H1 (cell line): ENCODE results near the gene ERC1. TPM values are rescaled to one million over a fixed set of nuclear protein-coding genes. Genes with fewer than 3 reads are reported as not detected.

ENCODE experiments used
- CTCF ChIA-PET: fragments of 300-600 bp; sonication (Branson Sonifier 250); formaldehyde crosslinking; loops from one replicate; lab custom pipeline; 2021; ENCODE audit not compliant: partially characterized antibody; lab: Charles Lee
- POLR2A ChIA-PET: fragments of 300-600 bp; sonication (Branson Sonifier 250); formaldehyde crosslinking; loops from one replicate; lab custom pipeline; 2021; ENCODE audit warnings: inconsistent platforms; ENCODE audit not compliant: partially characterized antibody; lab: Charles Lee
- DNase-seq, 2 experiments: peaks; one replicate each; pipeline versions ENCODE4 v3.0.0 to v3.0.0-alpha.2; 2010 to 2022; ENCODE audit warnings: low spot score in 2 of 2, low read depth in 1 of 2, mixed read lengths in 1 of 2
- FAIRE-seq: peaks from 2 replicates; lab custom pipeline; 2011; peaks lifted over from hg19 to GRCh38; lab: Jason Lieb, UNC
- H2AFZ ChIP-seq: 2 replicates; pipeline ENCODE4 v1.8.1; 2012; ENCODE audit warnings: low read length, inconsistent platforms
- H2AK5ac ChIP-seq: 2 replicates; pipeline ENCODE4 v1.6.1; 2013; ENCODE audit warnings: low read depth, low read length
- H2BK120ac ChIP-seq: replicated peaks from 2 replicates; pipeline ENCODE3; 2013; ENCODE audit warnings: low read depth, low read length, inconsistent platforms
- H2BK12ac ChIP-seq: 2 replicates; pipeline ENCODE4 v1.6.1; 2013; ENCODE audit warnings: low read depth, low read length
- H2BK15ac ChIP-seq: 2 replicates; pipeline ENCODE4 v1.6.1; 2013; ENCODE audit warnings: low read length
- H2BK20ac ChIP-seq: 2 replicates; pipeline ENCODE4 v1.6.1; 2013; ENCODE audit warnings: low read length
- H2BK5ac ChIP-seq: 2 replicates; pipeline ENCODE4 v1.6.1; 2013; ENCODE audit warnings: low read depth, low read length
- H3K14ac ChIP-seq: 2 replicates; pipeline ENCODE4 v1.6.1; 2013; ENCODE audit warnings: inconsistent platforms; ENCODE audit not compliant: insufficient read length
- H3K18ac ChIP-seq: 2 replicates; pipeline ENCODE4 v1.6.1; 2013; ENCODE audit warnings: low read length; ENCODE audit errors: extremely low read depth
- H3K23ac ChIP-seq: 2 replicates; pipeline ENCODE4 v1.6.1; 2013; ENCODE audit warnings: inconsistent platforms; ENCODE audit not compliant: insufficient read length
- H3K23me2 ChIP-seq: 2 replicates; pipeline ENCODE4 v1.6.1; 2013; ENCODE audit warnings: low read depth, low read length
- H3K27ac ChIP-seq: 2 replicates; pipeline ENCODE4 v1.6.1; 2011; ENCODE audit warnings: low read depth, low read length, inconsistent platforms
- H3K27me3 ChIP-seq, 4 experiments: replicated peaks in 1 of 4; 1 replicate in 1 of 4; 2 replicates in 3 of 4; pipeline versions ENCODE4 v1.6.1 to v1.8.1; 2011 to 2013; ENCODE audit warnings: low read length in 3 of 4, mild to moderate bottlenecking in 3 of 4, inconsistent platforms in 2 of 4, mixed read lengths in 2 of 4, moderate library complexity in 1 of 4; ENCODE audit not compliant: control insufficient read depth in 3 of 4, insufficient read depth in 3 of 4; ENCODE audit errors: extremely low read depth in 1 of 4
- H3K36me3 ChIP-seq, 4 experiments: 2 replicates each; pipeline versions ENCODE4 v1.6.1 to v1.8.1; 2011 to 2013; ENCODE audit warnings: mild to moderate bottlenecking in 4 of 4, low read length in 3 of 4, moderate library complexity in 2 of 4, control low read depth in 1 of 4, inconsistent platforms in 1 of 4; ENCODE audit not compliant: insufficient read depth in 4 of 4, control insufficient read depth in 2 of 4
- H3K4ac ChIP-seq: replicated peaks from 2 replicates; pipeline ENCODE3; 2013; ENCODE audit warnings: low read length, low read depth, mixed read lengths, inconsistent platforms; ENCODE audit not compliant: insufficient read length
- H3K4me1 ChIP-seq, 4 experiments: replicated peaks in 1 of 4; 1 replicate in 1 of 4; 2 replicates in 3 of 4; pipeline versions ENCODE4 v1.6.1 to v1.8.1; 2011 to 2013; ENCODE audit warnings: low read length in 3 of 4, inconsistent platforms in 2 of 4, mixed read lengths in 1 of 4; ENCODE audit not compliant: insufficient read depth in 4 of 4, control insufficient read depth in 3 of 4
- H3K4me2 ChIP-seq, 2 experiments: 2 replicates each; pipeline versions ENCODE4 v1.6.1 to v1.8.1; 2011 to 2013; ENCODE audit warnings: low read depth in 2 of 2, low read length in 2 of 2, control low read depth in 1 of 2, inconsistent platforms in 1 of 2, mild to moderate bottlenecking in 1 of 2; ENCODE audit not compliant: insufficient read depth in 1 of 2
- H3K4me3 ChIP-seq, 4 experiments: fragments of 200-600, 300-600 bp in 1 of 4; sonication (generic), shearing (Covaris generic), sonication (Bioruptor Twin) in 1 of 4; 2 replicates each; pipeline versions ENCODE4 v1.5.1 to v1.8.1; 2011 to 2016; ENCODE audit warnings: low read length in 4 of 4, low read depth in 3 of 4, control low read depth in 2 of 4, inconsistent platforms in 2 of 4, mild to moderate bottlenecking in 2 of 4, mixed read lengths in 1 of 4, moderate library complexity in 1 of 4; ENCODE audit not compliant: insufficient read depth in 2 of 4; ENCODE audit errors: extremely low read depth in 1 of 4
- H3K56ac ChIP-seq: replicated peaks from 2 replicates; pipeline ENCODE3; 2013; ENCODE audit warnings: low read depth, mild to moderate bottlenecking, mixed read lengths, low read length, inconsistent platforms; ENCODE audit not compliant: insufficient read length
- H3K79me1 ChIP-seq: 2 replicates; pipeline ENCODE4 v1.6.1; 2013; ENCODE audit warnings: low read depth, low read length, control low read depth
- H3K79me2 ChIP-seq, 2 experiments: 2 replicates each; pipeline versions ENCODE4 v1.6.1 to v1.8.1; 2012 to 2013; ENCODE audit warnings: low read length in 2 of 2, mild to moderate bottlenecking in 2 of 2, inconsistent platforms in 1 of 2; ENCODE audit not compliant: insufficient read depth in 2 of 2, control insufficient read depth in 1 of 2
- H3K9ac ChIP-seq, 4 experiments: replicated peaks in 1 of 4; 1 replicate in 1 of 4; 2 replicates in 3 of 4; pipeline versions ENCODE4 v1.6.1 to v1.8.1; 2011 to 2013; ENCODE audit warnings: low read depth in 3 of 4, low read length in 3 of 4, control low read depth in 2 of 4, mild to moderate bottlenecking in 2 of 4, moderate library complexity in 2 of 4, inconsistent platforms in 1 of 4; ENCODE audit errors: extremely low read depth in 1 of 4
- H3K9me3 ChIP-seq, 2 experiments: 2 replicates each; pipeline versions ENCODE4 v1.6.1 to v1.8.1; 2012 to 2013; ENCODE audit warnings: mild to moderate bottlenecking in 2 of 2, moderate library complexity in 2 of 2, control low read depth in 1 of 2, inconsistent platforms in 1 of 2, low read depth in 1 of 2, low read length in 1 of 2, mixed read lengths in 1 of 2; ENCODE audit not compliant: insufficient read depth in 2 of 2
- H4K20me1 ChIP-seq, 2 experiments: replicated peaks in 1 of 2; 2 replicates each; pipeline versions ENCODE3 to v1.8.1; 2011 to 2013; ENCODE audit warnings: inconsistent platforms in 2 of 2, low read length in 2 of 2, mild to moderate bottlenecking in 1 of 2; ENCODE audit not compliant: insufficient read depth in 2 of 2, control insufficient read depth in 1 of 2
- H4K5ac ChIP-seq: 2 replicates; pipeline ENCODE4 v1.6.1; 2013; ENCODE audit warnings: low read length, low read depth, mixed read lengths, inconsistent platforms; ENCODE audit not compliant: insufficient read length
- H4K8ac ChIP-seq: 2 replicates; pipeline ENCODE4 v1.8.0; 2013; ENCODE audit warnings: mild to moderate bottlenecking, moderate library complexity, low read length, inconsistent platforms; ENCODE audit not compliant: insufficient read depth; ENCODE audit errors: extremely low read depth
- H4K91ac ChIP-seq: replicated peaks from 2 replicates; pipeline ENCODE3; 2013; ENCODE audit warnings: low read length, mixed read lengths, inconsistent platforms; ENCODE audit not compliant: insufficient read length
- BACH1 ChIP-seq: IDR thresholded peaks from 2 replicates; pipeline ENCODE4 v1.6.1; 2012; ENCODE audit warnings: low read length, improper control_type of control experiment
- CTBP2 ChIP-seq: IDR thresholded peaks from 2 replicates; pipeline ENCODE4 v1.7.0; 2011; ENCODE audit warnings: borderline replicate concordance, mild to moderate bottlenecking, moderate library complexity, mixed read lengths, low read length; ENCODE audit not compliant: insufficient read depth, insufficient read length
- EGR1 ChIP-seq: IDR thresholded peaks from 2 replicates; pipeline ENCODE4 v1.6.1; 2011; ENCODE audit warnings: low read depth, low read length, borderline replicate concordance
- EP300 ChIP-seq, 2 experiments: IDR thresholded peaks; 1 replicate in 1 of 2; 2 replicates in 1 of 2; pipeline ENCODE4 v1.6.1; 2011 to 2012; ENCODE audit warnings: low read depth in 2 of 2, low read length in 2 of 2, mild to moderate bottlenecking in 2 of 2, borderline replicate concordance in 1 of 2, inconsistent platforms in 1 of 2, moderate library complexity in 1 of 2
- NRF1 ChIP-seq: IDR thresholded peaks from 2 replicates; pipeline ENCODE4 v1.6.1; 2011; ENCODE audit warnings: mild to moderate bottlenecking, low read depth, low read length, improper control_type of control experiment
- SAP30 ChIP-seq: fragments of 300-600 bp; sonication (generic); IDR thresholded peaks from 2 replicates; pipeline ENCODE4 v1.7.1; 2012; ENCODE audit warnings: low read length, moderate library complexity, mild to moderate bottlenecking, inconsistent platforms; ENCODE audit not compliant: insufficient read depth, insufficient replicate concordance
- SP2 ChIP-seq: IDR thresholded peaks from 2 replicates; pipeline ENCODE4 v1.6.1; 2012; ENCODE audit warnings: mild to moderate bottlenecking, low read length, inconsistent platforms
- YY1 ChIP-seq: IDR thresholded peaks from 2 replicates; pipeline ENCODE4 v1.6.1; 2011; ENCODE audit warnings: low read depth, mild to moderate bottlenecking, low read length
- WGBS, 2 experiments: shearing (Covaris generic) in 1 of 2; methylation state at CpG; one replicate each; pipeline versions ENCODE4 v1.1.6 to v1.1.7; 2013 to 2015; ENCODE audit warnings: low lambda C conversion rate in 2 of 2, mixed read lengths in 2 of 2, inconsistent platforms in 1 of 2, low coverage in 1 of 2, missing lambda C conversion rate in 1 of 2; ENCODE audit not compliant: insufficient replicate concordance in 2 of 2, insufficient coverage in 1 of 2, insufficient read length in 1 of 2; ENCODE audit errors: extremely low coverage in 1 of 2, missing lambda C conversion rate in 1 of 2; 5-methylcytosine and 5-hydroxymethylcytosine counted together
- polyA plus RNA-seq, 7 experiments: library from polyadenylated mRNA; depleted of rRNA in 3 of 7; stranded (reverse) in 5 of 7; unstranded in 2 of 7; fragments of >200 nt in 5 of 7; fragments of 200-250 nt in 2 of 7; gene quantifications; 1 replicate in 5 of 7; 2 replicates in 1 of 7; 4 replicates in 1 of 7; pipeline versions ENCODE4 v1.2.1 to v1.2.3, GENCODE V29; 2011 to 2013; ENCODE audit warnings: missing spikeins in 2 of 7, mixed read lengths in 2 of 7
- total RNA-seq: library from RNA; stranded (reverse); fragmentation: NEBNext Ultra II Directional; extraction: Animal tissue kit (Norgen Biotek cat#: 25700); gene quantifications from 2 replicates; pipeline ENCODE4 v1.2.1, GENCODE V29; 2021

The ERC1 gene
- total and polyA plus RNA-seq, 2 of the 8 experiments (the other 6 are each of a cell fraction or from before 2014, with no cell fraction given): 7.8 to 45.7 TPM

- no peak overlapping the region for H2BK5ac ChIP-seq
- H3K4me2 ChIP-seq: no peak overlapping the region
- H4K8ac ChIP-seq: no peak overlapping the region
- H3K18ac ChIP-seq: no peak overlapping the region
- H2BK15ac ChIP-seq: no peak overlapping the region
- H3K4ac ChIP-seq: no peak overlapping the region
- no peaks in the 10 kb centered on the region for H3K79me1 ChIP-seq
- H2BK20ac ChIP-seq: no peak overlapping the region
- ChIA-PET POLR2A (no interaction called here), CTCF (interaction anchor here (1.0 to 1.3 kb wide), 3 partner anchors 8 to 10 kb away, joined by 3 read pairs; no protein-coding TSS in a partner anchor)
- no peak overlapping the region for H3K56ac ChIP-seq
- no peak for FAIRE-seq
- 94% methylated on average over 2 of the region's 2 CpGs; no CpG with 5 or more reads in 1 of the 2 experiments for WGBS, 2 experiments
- H2BK12ac ChIP-seq: no peak overlapping the region
- H4K5ac ChIP-seq: no peak overlapping the region
- H3K14ac ChIP-seq: no peak overlapping the region
- no peak overlapping the region for H3K23ac ChIP-seq
- H4K20me1 ChIP-seq: no peaks in the 10 kb centered on the region
- no peak overlapping the region for H3K9ac ChIP-seq
- H3K9me3 ChIP-seq: no peaks in the 10 kb centered on the region
- no peaks in the 10 kb centered on the region for H3K4me1 ChIP-seq
- no peak overlapping the region for H3K4me3 ChIP-seq
- no peaks in the 10 kb centered on the region for H3K79me2 ChIP-seq
- no peak overlapping the region for H2AK5ac ChIP-seq
- DNase-seq: no peak
- H3K27ac ChIP-seq: no peak overlapping the region
- H2AFZ ChIP-seq: no peak overlapping the region
- H3K36me3 ChIP-seq: no peaks in the 10 kb centered on the region
- H4K91ac ChIP-seq: no peak overlapping the region
- no peak for TF ChIP-seq EGR1
- no peak for TF ChIP-seq BACH1
- TF ChIP-seq SAP30: no peak
- no peak for TF ChIP-seq NRF1
- no peak for TF ChIP-seq YY1
- TF ChIP-seq SP2: no peak
- TF ChIP-seq EP300 (IDR thresholded peaks at IDR 0.05; ENCODE audit: borderline replicate concordance in 1 of 2, low read depth in 2 of 2, low read length in 2 of 2): no peak
- no peak for TF ChIP-seq CTBP2
- TF ChIP-seq, all 59 proteins: peak for 0
- Histone ChIP-seq H3K27me3 (peaks cover 4 to 18% (median 9%) of the 10 kb centered on the region in 4 experiments), H2BK120ac (no peak overlapping the region), H3K23me2 (no peaks in the 10 kb centered on the region; the same call in 1 of the 2 replicates)
These were observed 135.1 kb downstream of the ERC1 start for GRCh38 chr12:1126091-1126490.
